GM23248 (cell line): ENCODE data around the gene CMSS1.

ENCODE experiments used
- EZH2 ChIP-seq: fragments of 200-600 bp; sonication (generic); IDR thresholded peaks from 2 replicates; pipeline ENCODE4 v1.6.1; 2018; ENCODE audit warnings: antibody characterized with exemption, mild to moderate bottlenecking; ENCODE audit not compliant: insufficient read depth, poor library complexity, severe bottlenecking
- EZH2phosphoT487 ChIP-seq: fragments of 200-600 bp; sonication (generic); IDR thresholded peaks from 2 replicates; pipeline ENCODE4 v1.6.1; 2018; ENCODE audit warnings: antibody characterized with exemption, moderate library complexity, mild to moderate bottlenecking, low read depth; ENCODE audit not compliant: insufficient read depth

GRCh38 chr3:99864289-99864688, 46.6 kb downstream of the CMSS1 start:
- TF ChIP-seq EZH2phosphoT487 (no peak), EZH2 (no peak)
